ENCODE measurements around the gene PHACTR1. TPM values are rescaled to one million over a fixed set of nuclear protein-coding genes. Genes with fewer than 3 reads are reported as not detected.

The PHACTR1 gene
- total and polyA plus RNA-seq, 9 of the 15 experiments (the other 6 are each of a cell fraction or from before 2014, with no cell fraction given), result 11.5 to 32.6 (median 22.0) TPM

GRCh38 chr6:12943549-12943948, 227.0 kb downstream of the PHACTR1 start (continued):
- TF ChIP-seq L3MBTL2 (IDR thresholded peaks at IDR 0.05), result no peak
- TF ChIP-seq ZBTB12 (CRISPR knock-in tag; IDR thresholded peaks at IDR 0.05), result no peak
- TF ChIP-seq ELK3 (CRISPR knock-in tag; IDR thresholded peaks at IDR 0.05), result no peak
- no peak for TF ChIP-seq GMEB1 (CRISPR knock-in tag; IDR thresholded peaks at IDR 0.05)
- no peak for TF ChIP-seq HMG20A (CRISPR knock-in tag; conservative IDR thresholded peaks at IDR 0.05)
- no peak for TF ChIP-seq KLF10 (CRISPR knock-in tag; IDR thresholded peaks at IDR 0.05)
- TF ChIP-seq ZNF282 (CRISPR knock-in tag; IDR thresholded peaks at IDR 0.05), result no peak
- no peak for TF ChIP-seq CBX5 (IDR thresholded peaks at IDR 0.05; ENCODE audit: borderline replicate concordance, low read depth)

- ChIA-PET CTCF (ENCODE audit: low intra/inter-chr PET ratio) (no interaction called here), POLR2A (no interaction called here)
- Histone ChIP-seq H2AFZ (ENCODE audit: low read depth, low read length) (no peak overlapping the region), H3K36me3 (ENCODE audit: control insufficient read depth, insufficient read depth, low read length) (no peaks in the 10 kb centered on the region), H3K4me3 (no peak overlapping the region), H3K9ac (ENCODE audit: insufficient read depth in 1 of 2, low read depth in 2 of 2, low read length in 2 of 2) (no peak overlapping the region), H4K20me1 (replicated peaks; ENCODE audit: control insufficient read depth, insufficient read depth, low read length) (no peaks in the 10 kb centered on the region), H3K79me2 (ENCODE audit: control insufficient read depth, insufficient read depth, low read length) (no peaks in the 10 kb centered on the region), H3K9me3 (replicated peaks; ENCODE audit: control insufficient read depth, insufficient read depth, low read depth, low read length) (no peaks in the 10 kb centered on the region; the same call in 1 of the 2 replicates), H3K4me2 (ENCODE audit: insufficient read depth, low read length) (no peak overlapping the region), H3K27me3 (ENCODE audit: control insufficient read depth in 2 of 2, insufficient read depth in 2 of 2, low read length in 2 of 2) (peaks cover 0 to 5% of the 10 kb centered on the region in 2 experiments; a peak in 2 of 5 replicates), H3K4me1 (replicated peaks in 1 of 2; ENCODE audit: control insufficient read depth in 2 of 2, insufficient read depth in 2 of 2, low read length in 2 of 2) (no peaks in the 10 kb centered on the region), H3K9me1 (ENCODE audit: control insufficient read depth, insufficient read depth, low read length) (no peaks in the 10 kb centered on the region), H3K27ac (ENCODE audit: extremely low read depth, low read depth, low read length) (no peak overlapping the region)
- no peak for TF ChIP-seq ZC3H11A (IDR thresholded peaks at IDR 0.05; ENCODE audit: low read depth, low read length)
- TF ChIP-seq AFF1 (IDR thresholded peaks at IDR 0.05; ENCODE audit: low read depth in 1 of 2, partially characterized antibody in 2 of 2), result no peak
- no peak for ATAC-seq
- FAIRE-seq, result no peak
- WGBS (ENCODE audit: insufficient coverage, low coverage, missing lambda C conversion rate), result 0% methylated on average over 2 of the region's 2 CpGs
- DNase-seq (ENCODE audit: extremely low read depth in 1 of 4, low spot score in 3 of 4), result no peak
- in situ Hi-C loops (cut with MboI) (no loop called here), intact Hi-C loops (cut with micrococcal nuclease) (no loop called here)
- no TSS peak for BruUV-seq (replicated peaks)
Observed at GRCh38 chr6:12944001-12944400, 227.4 kb downstream of the PHACTR1 start.
